BE2C (cell line): ENCODE results near the gene B9D1.

Experiments
- DNase-seq: peaks from one replicate; pipeline ENCODE4 v3.0.0-alpha.2; 2020
- H3K27me3 ChIP-seq: fragments of 250-450 bp; sonication (Bioruptor Pico); 2 replicates; pipeline ENCODE4 v1.5.1; 2020; ENCODE audit warnings: mild to moderate bottlenecking
- H3K36me3 ChIP-seq: fragments of 250-450 bp; sonication (Bioruptor Pico); 2 replicates; pipeline ENCODE4 v1.5.1; 2020; ENCODE audit warnings: mild to moderate bottlenecking
- H3K4me1 ChIP-seq: fragments of 250-450 bp; sonication (Bioruptor Pico); 2 replicates; pipeline ENCODE4 v1.5.1; 2020
- H3K4me3 ChIP-seq: 2 replicates; pipeline ENCODE4 v1.5.1; 2011; ENCODE audit warnings: low read depth, low read length
- H3K9me3 ChIP-seq: fragments of 250-450 bp; sonication (Bioruptor Pico); 2 replicates; pipeline ENCODE4 v1.5.1; 2020
- TF ChIP-seq, protein P1 (sequence below): IDR thresholded peaks from 2 replicates; pipeline ENCODE4 v1.5.1; 2012; ENCODE audit warnings: mild to moderate bottlenecking, low read depth, low read length

The B9D1 gene

DNA sequence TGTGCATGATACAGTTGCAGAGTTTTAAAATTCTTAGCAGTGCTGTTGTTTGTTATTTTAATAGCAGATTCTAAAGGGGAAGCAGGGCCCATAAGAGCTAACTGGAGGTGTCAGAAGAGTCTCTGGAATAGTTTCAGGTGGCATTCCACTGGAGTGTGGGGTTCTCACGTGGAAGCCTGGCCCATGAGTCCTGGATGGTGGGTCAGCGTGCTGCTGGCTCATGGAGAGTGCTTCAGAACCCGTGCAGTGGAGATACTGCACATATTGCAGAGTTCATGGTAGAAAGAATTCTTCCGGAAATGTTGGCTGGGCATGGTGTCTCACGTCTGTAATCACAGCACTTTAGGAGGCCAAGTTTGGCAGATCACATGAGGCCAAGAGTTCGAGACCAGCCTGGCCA lies 43.9 kb downstream of the B9D1 start:
- H3K27me3 ChIP-seq = no peaks in the 10 kb centered on the region
- DNase-seq = no peak
- peaks cover 8% of the 10 kb centered on the region for H3K4me1 ChIP-seq
- no peaks in the 10 kb centered on the region for H3K36me3 ChIP-seq
- no peak overlapping the region for H3K4me3 ChIP-seq
- no peaks in the 10 kb centered on the region for H3K9me3 ChIP-seq
- TF ChIP-seq, protein P1, sequence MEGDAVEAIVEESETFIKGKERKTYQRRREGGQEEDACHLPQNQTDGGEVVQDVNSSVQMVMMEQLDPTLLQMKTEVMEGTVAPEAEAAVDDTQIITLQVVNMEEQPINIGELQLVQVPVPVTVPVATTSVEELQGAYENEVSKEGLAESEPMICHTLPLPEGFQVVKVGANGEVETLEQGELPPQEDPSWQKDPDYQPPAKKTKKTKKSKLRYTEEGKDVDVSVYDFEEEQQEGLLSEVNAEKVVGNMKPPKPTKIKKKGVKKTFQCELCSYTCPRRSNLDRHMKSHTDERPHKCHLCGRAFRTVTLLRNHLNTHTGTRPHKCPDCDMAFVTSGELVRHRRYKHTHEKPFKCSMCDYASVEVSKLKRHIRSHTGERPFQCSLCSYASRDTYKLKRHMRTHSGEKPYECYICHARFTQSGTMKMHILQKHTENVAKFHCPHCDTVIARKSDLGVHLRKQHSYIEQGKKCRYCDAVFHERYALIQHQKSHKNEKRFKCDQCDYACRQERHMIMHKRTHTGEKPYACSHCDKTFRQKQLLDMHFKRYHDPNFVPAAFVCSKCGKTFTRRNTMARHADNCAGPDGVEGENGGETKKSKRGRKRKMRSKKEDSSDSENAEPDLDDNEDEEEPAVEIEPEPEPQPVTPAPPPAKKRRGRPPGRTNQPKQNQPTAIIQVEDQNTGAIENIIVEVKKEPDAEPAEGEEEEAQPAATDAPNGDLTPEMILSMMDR = no peak

DNA sequence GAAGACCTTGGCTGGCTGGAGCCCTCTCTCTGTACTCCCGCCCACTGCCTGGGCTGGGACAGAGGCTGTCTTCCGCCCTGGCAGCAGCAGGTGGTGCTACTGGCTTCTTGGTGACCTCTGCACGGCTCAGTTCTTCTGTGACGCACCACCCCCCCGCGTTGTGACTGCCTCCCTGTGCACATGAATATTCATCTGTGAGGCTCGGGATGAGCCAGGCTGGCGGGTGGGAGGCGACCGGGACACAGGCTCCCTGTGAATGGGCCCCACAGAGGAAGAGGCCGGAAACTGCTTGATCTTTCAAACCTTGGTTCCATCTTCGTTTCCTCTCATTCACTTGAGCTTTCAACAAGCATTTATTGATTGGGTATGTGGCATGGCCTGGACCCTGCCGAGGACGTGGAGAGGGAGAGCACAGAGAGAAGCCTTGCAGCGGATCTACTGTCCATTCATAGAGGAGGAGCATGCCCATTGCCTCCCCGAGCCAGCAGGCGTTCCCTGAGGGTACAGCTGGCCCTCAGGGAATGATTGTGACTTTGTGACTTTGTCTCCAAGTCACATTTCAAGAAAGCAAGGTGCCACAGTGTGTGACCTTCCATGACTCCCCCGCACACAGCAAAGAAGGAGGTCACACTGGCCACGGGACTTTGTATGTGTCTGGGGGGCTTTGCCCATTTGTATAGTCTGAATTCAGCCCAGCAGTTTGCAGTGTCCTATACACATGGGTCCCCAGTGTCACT lies 45.0 kb downstream of the B9D1 start:
- Histone ChIP-seq H3K4me3 (no peak overlapping the region), H3K9me3 (no peaks in the 10 kb centered on the region), H3K36me3 (no peaks in the 10 kb centered on the region), H3K4me1 (peaks cover 8% of the 10 kb centered on the region), H3K27me3 (no peaks in the 10 kb centered on the region)
- TF ChIP-seq, protein P1 = peak; percentile 34
- DNase-seq = peak; percentile 74

DNA sequence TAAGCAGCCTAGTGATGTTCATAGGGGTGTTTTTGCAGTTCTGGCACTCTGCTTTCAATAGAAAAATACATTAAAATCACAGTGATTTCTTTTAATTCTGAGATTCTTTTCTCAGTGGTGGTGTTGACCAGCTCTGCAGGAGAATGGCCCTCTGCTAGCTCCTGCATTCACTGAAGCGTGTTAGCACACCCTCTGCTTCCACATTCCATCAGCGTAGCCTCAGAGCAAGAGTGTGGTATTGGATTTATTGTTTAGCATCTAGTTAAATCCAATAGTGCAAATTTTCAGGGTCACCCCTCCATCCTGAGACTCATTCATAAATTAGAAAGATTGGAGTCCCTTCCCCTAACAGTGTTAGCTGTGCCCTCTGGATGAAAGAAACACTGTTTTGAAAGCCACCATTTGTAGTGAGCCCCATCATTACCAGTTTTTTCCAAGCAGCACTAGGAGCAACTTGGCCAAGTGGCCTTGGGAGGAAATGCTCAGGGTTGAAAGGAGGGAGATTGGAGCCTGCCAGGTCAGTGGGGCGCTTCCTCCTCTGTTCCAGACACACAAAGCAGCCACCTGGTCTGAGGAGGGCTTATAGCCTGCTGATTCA lies 45.7 kb downstream of the B9D1 start:
- DNase-seq = no peak
- TF ChIP-seq, protein P1 = no peak
- Histone ChIP-seq H3K4me3 (no peak overlapping the region), H3K9me3 (no peaks in the 10 kb centered on the region), H3K4me1 (peaks cover 8% of the 10 kb centered on the region), H3K27me3 (no peaks in the 10 kb centered on the region), H3K36me3 (no peaks in the 10 kb centered on the region)

DNA sequence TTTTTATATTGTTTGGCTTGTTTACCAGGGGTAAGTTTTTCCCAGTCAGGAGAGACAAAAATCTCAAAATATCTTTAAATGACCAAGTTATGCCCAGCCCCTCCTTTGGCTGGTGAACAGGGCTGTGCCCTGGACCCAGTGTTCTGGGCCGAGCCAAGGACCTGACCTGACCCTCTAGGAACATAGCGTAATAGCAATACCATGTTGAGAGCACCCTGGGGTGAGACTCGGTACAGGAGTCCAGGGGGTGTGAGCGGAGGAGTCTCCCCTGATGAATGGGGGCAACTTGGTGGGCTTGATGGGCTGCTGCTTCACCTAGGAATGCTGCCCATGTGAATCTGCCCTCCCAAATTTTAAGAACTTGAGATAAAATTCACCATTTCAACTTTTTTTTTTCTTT lies 47.4 kb downstream of the B9D1 start:
- Histone ChIP-seq H3K27me3 (no peaks in the 10 kb centered on the region), H3K4me1 (peaks cover 8% of the 10 kb centered on the region), H3K9me3 (no peaks in the 10 kb centered on the region), H3K4me3 (no peak overlapping the region), H3K36me3 (no peaks in the 10 kb centered on the region)
- TF ChIP-seq, protein P1 = no peak
- no peak for DNase-seq

DNA sequence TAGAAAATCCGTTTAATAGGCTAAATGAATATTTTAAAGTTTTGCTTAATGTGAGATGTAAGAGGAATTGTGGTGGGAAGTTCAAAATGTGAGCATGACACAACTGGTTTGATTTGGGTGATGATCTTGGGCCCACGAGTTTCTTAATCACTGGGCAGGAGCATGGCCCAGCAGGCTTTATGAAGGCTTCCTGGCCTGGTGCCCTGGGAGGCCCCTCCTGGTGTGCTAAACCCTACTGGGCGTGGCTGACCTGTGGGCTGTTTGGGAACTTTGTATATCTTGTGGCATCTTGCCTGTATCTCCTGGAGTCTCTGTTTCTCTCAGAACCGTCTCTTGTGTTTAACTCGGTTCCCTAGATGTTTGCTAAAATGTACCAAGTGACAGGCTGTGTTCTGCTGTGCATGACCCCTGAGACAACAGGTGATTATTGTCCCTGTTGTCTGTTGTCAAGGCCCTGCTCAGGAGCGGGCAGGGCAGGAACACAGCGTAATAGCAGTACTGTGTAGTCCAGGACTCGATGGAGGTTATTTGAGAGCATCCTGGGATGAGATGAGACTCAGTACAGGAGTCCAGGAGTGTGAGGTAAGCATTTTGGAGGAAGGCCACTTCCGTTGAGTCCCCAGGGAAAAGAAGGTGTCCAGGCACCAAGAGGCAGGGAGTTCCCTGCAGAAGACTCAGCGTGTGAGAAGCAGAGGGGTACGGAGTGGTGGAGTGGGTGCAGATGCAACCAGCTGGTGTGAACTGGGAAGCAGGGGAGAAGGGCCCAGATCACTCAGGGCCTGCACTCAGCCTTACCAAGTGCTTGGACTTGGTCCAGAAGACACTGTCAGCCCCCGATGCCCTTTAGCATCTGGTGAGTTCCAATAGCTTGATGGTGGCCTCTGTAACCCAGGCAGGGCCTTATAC lies 48.5 kb downstream of the B9D1 start:
- no peak overlapping the region for H3K4me3 ChIP-seq
- H3K4me1 ChIP-seq = peaks cover 8% of the 10 kb centered on the region
- DNase-seq = no peak
- H3K9me3 ChIP-seq = no peaks in the 10 kb centered on the region
- TF ChIP-seq, protein P1 = no peak
- H3K27me3 ChIP-seq = no peaks in the 10 kb centered on the region
- H3K36me3 ChIP-seq = no peaks in the 10 kb centered on the region
